B cell (primary cell): Measurements from ENCODE around the gene ABCC1. TPM values are rescaled to one million over a fixed set of nuclear protein-coding genes. Genes with fewer than 3 reads are reported as not detected.

ENCODE experiments used
- ATAC-seq: fragments of 200-7000 bp; cut with Tn5 transposase; one replicate; pipeline ENCODE4 v1.10.0; 2021; ENCODE audit warnings: low read depth, mild to moderate bottlenecking, moderate number of reproducible peaks, moderate library complexity
- CTCF ChIA-PET: fragments of 350-600 bp; sonication (Branson Sonifier 250); formaldehyde crosslinking; loops from one replicate; lab custom pipeline; 2021; ENCODE audit warnings: antibody characterized with exemption, inconsistent platforms; lab: Charles Lee
- POLR2A ChIA-PET: fragments of 350-600 bp; sonication (Branson Sonifier 250); formaldehyde crosslinking; loops from one replicate; lab custom pipeline; 2021; ENCODE audit warnings: antibody characterized with exemption; lab: Charles Lee
- DNase-seq: peaks from one replicate; pipeline ENCODE4 v3.0.0; 2013
- H2AFZ ChIP-seq: 2 replicates; pipeline ENCODE4 v1.6.1; 2012; ENCODE audit warnings: mild to moderate bottlenecking, low read depth, low read length; ENCODE audit not compliant: insufficient read depth, poor library complexity, severe bottlenecking
- H3K27ac ChIP-seq, 2 donors: 1 replicate in 1 of 2; 2 replicates in 1 of 2; pipeline ENCODE4 v1.5.1; 2012 to 2013; ENCODE audit warnings: low read length in 2 of 2, mild to moderate bottlenecking in 2 of 2, moderate library complexity in 1 of 2
- H3K27me3 ChIP-seq, 4 experiments: fragments of 200-600 bp in 1 of 4; sonication (generic) in 1 of 4; replicated peaks in 1 of 4; 1 replicate in 2 of 4; 2 replicates in 2 of 4; pipeline versions ENCODE4 v1.6.1 to v1.7.0; 2013 to 2016; ENCODE audit warnings: low read length in 3 of 4, mild to moderate bottlenecking in 2 of 4, mixed read lengths in 1 of 4, moderate library complexity in 1 of 4; ENCODE audit not compliant: insufficient read depth in 4 of 4, control insufficient read depth in 3 of 4; ENCODE audit errors: control extremely low read depth in 1 of 4
- H3K36me3 ChIP-seq, 2 experiments: replicated peaks in 1 of 2; 1 replicate in 1 of 2; 2 replicates in 1 of 2; pipeline versions ENCODE4 v1.6.1 to v1.7.1; 2013; ENCODE audit warnings: low read length in 1 of 2; ENCODE audit not compliant: insufficient read depth in 2 of 2, control insufficient read depth in 1 of 2; ENCODE audit errors: control extremely low read depth in 1 of 2, extremely low read depth in 1 of 2
- H3K4me1 ChIP-seq, 2 donors: fragments of 200-600 bp in 1 of 2; sonication (generic) in 1 of 2; 1 replicate in 1 of 2; 2 replicates in 1 of 2; pipeline versions ENCODE4 v1.5.1 to v1.6.1; 2013 to 2017; ENCODE audit warnings: low read length in 2 of 2; ENCODE audit not compliant: control insufficient read depth in 2 of 2, insufficient read depth in 2 of 2
- H3K4me2 ChIP-seq: replicated peaks from 2 replicates; pipeline ENCODE3; 2012; ENCODE audit warnings: mild to moderate bottlenecking, low read depth, low read length; ENCODE audit not compliant: poor library complexity, severe bottlenecking
- H3K4me3 ChIP-seq, 5 experiments: fragments of 200-600 bp in 1 of 5; sonication (generic) in 1 of 5; 1 replicate in 3 of 5; 2 replicates in 2 of 5; pipeline versions ENCODE4 v1.5.1 to v1.7.0; 2011 to 2016; ENCODE audit warnings: low read length in 4 of 5, mild to moderate bottlenecking in 4 of 5, low read depth in 2 of 5, control low read depth in 1 of 5, moderate library complexity in 1 of 5; ENCODE audit not compliant: insufficient read depth in 1 of 5; ENCODE audit errors: control extremely low read depth in 1 of 5, extremely low read depth in 1 of 5
- H3K79me2 ChIP-seq: fragments of 200-600 bp; sonication (generic); one replicate; pipeline ENCODE4 v1.6.0; 2016; ENCODE audit warnings: low read length; ENCODE audit not compliant: control insufficient read depth, insufficient read depth
- H3K9ac ChIP-seq: fragments of 200-600 bp; sonication (generic); 2 replicates; pipeline ENCODE4 v1.6.1; 2017; ENCODE audit warnings: mild to moderate bottlenecking, low read length, moderate library complexity
- H3K9me3 ChIP-seq, 3 donors: one replicate each; pipeline versions ENCODE4 v1.6.1 to v1.7.1; 2013; ENCODE audit warnings: low read length in 2 of 3; ENCODE audit not compliant: control insufficient read depth in 2 of 3, insufficient read depth in 1 of 3; ENCODE audit errors: control extremely low read depth in 1 of 3
- H4K20me1 ChIP-seq: 2 replicates; pipeline ENCODE4 v1.6.0; 2012; ENCODE audit warnings: mild to moderate bottlenecking, low read length; ENCODE audit not compliant: insufficient read depth, control insufficient read depth, poor library complexity, severe bottlenecking
- H3K27ac Mint-ChIP-seq: one replicate; pipeline ENCODE4 v1.8.0; 2021; ENCODE audit warnings: mixed read lengths
- H3K27me3 Mint-ChIP-seq: one replicate; pipeline ENCODE4 v1.8.0; 2021; ENCODE audit warnings: mixed read lengths
- H3K4me1 Mint-ChIP-seq: one replicate; pipeline ENCODE4 v1.8.0; 2021; ENCODE audit warnings: mixed read lengths
- H3K4me3 Mint-ChIP-seq: one replicate; pipeline ENCODE4 v1.8.0; 2021; ENCODE audit warnings: mixed read lengths
- H3K9me3 Mint-ChIP-seq: one replicate; pipeline ENCODE4 v1.8.0; 2022; ENCODE audit warnings: mixed read lengths; ENCODE audit not compliant: insufficient read depth
- CTCF ChIP-seq: fragments of 200-600 bp; IDR thresholded peaks from one replicate; pipeline ENCODE4 v1.8.0; 2022; ENCODE audit warnings: antibody characterized with exemption, mild to moderate bottlenecking
- EZH2 ChIP-seq: IDR thresholded peaks from 2 replicates; pipeline ENCODE4 v1.6.1; 2012; ENCODE audit warnings: borderline replicate concordance, low read depth, mild to moderate bottlenecking, moderate library complexity, low read length; ENCODE audit not compliant: insufficient read depth, poor library complexity, severe bottlenecking
- WGBS: methylation state at CpG from one replicate; pipeline ENCODE4 v1.1.5; 2013; ENCODE audit warnings: missing lambda C conversion rate; ENCODE audit not compliant: insufficient coverage; 5-methylcytosine and 5-hydroxymethylcytosine counted together
- intact Hi-C: fragments of 100-400 bp; cut with micrococcal nuclease; formaldehyde crosslinking; loops from one replicate; pipeline ENCODE4 v1.10.0; 2022
- polyA plus RNA-seq: library from polyadenylated mRNA; depleted of rRNA; stranded (reverse); fragments of >200 nt; gene quantifications from 2 replicates; pipeline ENCODE4 v1.2.3, GENCODE V29; 2012
- total RNA-seq, 2 donors: library from RNA; stranded (reverse); fragments of 120-200 nt in 1 of 2; gene quantifications; 1 replicate in 1 of 2; 2 replicates in 1 of 2; pipeline versions ENCODE4 v1.2.3 to v1.2.4, GENCODE V29; 2013 to 2022

Gene ABCC1
- total and polyA plus RNA-seq, 2 donors (not counting 1 experiment from before 2014, with no cell fraction given), result 21.8 to 73.0 TPM

GRCh38 chr16:16146380-16147315, 197.2 kb downstream of the ABCC1 start:
- intact Hi-C loops, result no loop called here
- ChIA-PET POLR2A (no interaction called here), CTCF (no interaction called here)
- H3K36me3 ChIP-seq, result peaks cover 0 to 32% of the 10 kb centered on the region in 2 experiments
- H3K4me3 ChIP-seq, result no peak overlapping the region
- no peak overlapping the region for H2AFZ ChIP-seq
- H3K9ac ChIP-seq, result no peak overlapping the region
- H3K4me1 ChIP-seq, result no peaks in the 10 kb centered on the region
- Mint-ChIP-seq H3K27ac (no peak overlapping the region), H3K27me3 (no peaks in the 10 kb centered on the region), H3K9me3 (no peaks in the 10 kb centered on the region), H3K4me3 (no peak overlapping the region), H3K4me1 (peaks cover 4% of the 10 kb centered on the region)
- H3K27ac ChIP-seq, result no peak overlapping the region
- H3K79me2 ChIP-seq, result no peaks in the 10 kb centered on the region
- H3K9me3 ChIP-seq, result no peaks in the 10 kb centered on the region
- 91% methylated on average over 13 of the region's 14 CpGs for WGBS
- H4K20me1 ChIP-seq, result no peaks in the 10 kb centered on the region
- DNase-seq (no peak), ATAC-seq (no peak)
- TF ChIP-seq EZH2 (no peak), CTCF (no peak)
- no peak overlapping the region for H3K4me2 ChIP-seq
- no peaks in the 10 kb centered on the region for H3K27me3 ChIP-seq

GRCh38 chr16:16147316-16147999, 198.0 kb downstream of the ABCC1 start:
- CTCF ChIA-PET, result no interaction called here
- H3K9me3 Mint-ChIP-seq, result no peaks in the 10 kb centered on the region
- Histone ChIP-seq H3K9ac (no peak overlapping the region), H3K27me3 (no peaks in the 10 kb centered on the region), H3K27ac (no peak overlapping the region), H3K4me2 (no peak overlapping the region), H4K20me1 (no peaks in the 10 kb centered on the region), H3K79me2 (no peaks in the 10 kb centered on the region), H3K36me3 (peaks cover 0 to 25% of the 10 kb centered on the region in 2 experiments), H3K9me3 (no peaks in the 10 kb centered on the region), H3K4me1 (no peaks in the 10 kb centered on the region), H2AFZ (no peak overlapping the region), H3K4me3 (no peak overlapping the region)
- POLR2A ChIA-PET, result no interaction called here
- no peak overlapping the region for H3K4me3 Mint-ChIP-seq
- H3K4me1 Mint-ChIP-seq, result peaks cover 4% of the 10 kb centered on the region
- WGBS, result 92% methylated on average over 17 of the region's 17 CpGs
- H3K27me3 Mint-ChIP-seq, result no peaks in the 10 kb centered on the region
- ATAC-seq, result no peak
- intact Hi-C loops, result no loop called here
- TF ChIP-seq CTCF, result no peak
- no peak for TF ChIP-seq EZH2
- no peak overlapping the region for H3K27ac Mint-ChIP-seq
- DNase-seq, result no peak
